Esophagus squamous epithelium (tissue), 4 donors: ENCODE data around the gene ZNF366.

ENCODE experiments used
- CTCF ChIP-seq, 6 experiments: fragments of 450-650 bp in 4 of 6; fragments of 200-600 bp in 2 of 6; sonication (generic) in 2 of 6; IDR thresholded peaks; one replicate each; pipeline ENCODE4 v1.5.1; 2016 to 2019; ENCODE audit warnings: antibody characterized with exemption in 6 of 6, mild to moderate bottlenecking in 4 of 6, moderate library complexity in 4 of 6
- POLR2A ChIP-seq, 4 donors: fragments of 450-650 bp; IDR thresholded peaks; one replicate each; pipeline ENCODE4 v1.6.1; 2017; ENCODE audit warnings: antibody characterized with exemption in 4 of 4, mild to moderate bottlenecking in 4 of 4, moderate library complexity in 3 of 4

GRCh38 chr5:72394688-72395087, 112.5 kb downstream of the ZNF366 start:
- TF ChIP-seq CTCF (IDR thresholded peaks at IDR 0.05) (peak in 2 of 6 experiments; percentile 11 to 20), POLR2A (IDR thresholded peaks at IDR 0.05) (no peak)
